HG02852 (cell line): Measurements from ENCODE around the gene ACTR3C.

Experiments used
- ATAC-seq: cut with Tn5 transposase; IDR thresholded peaks from one replicate; pipeline ENCODE4 v1.9.1; 2021; ENCODE audit warnings: mild to moderate bottlenecking, moderate library complexity; ENCODE audit not compliant: unreplicated experiment

Gene ACTR3C

GRCh38 chr7:150359622-150360362, 36.4 kb upstream of the ACTR3C start:
- no peak for ATAC-seq

- ATAC-seq: no peak
Observed at GRCh38 chr7:150358988-150359621, 35.8 kb upstream of the ACTR3C start.

GRCh38 chr7:150358433-150358832, 35.1 kb upstream of the ACTR3C start:
- ATAC-seq: no peak

GRCh38 chr7:150357771-150358427, 34.6 kb upstream of the ACTR3C start:
- ATAC-seq: no peak

GRCh38 chr7:150357270-150357669, 33.9 kb upstream of the ACTR3C start:
- peak; percentile 54 for ATAC-seq

GRCh38 chr7:150356265-150356897, 33.0 kb upstream of the ACTR3C start:
- ATAC-seq: no peak

- no peak for ATAC-seq
Observed at GRCh38 chr7:150355666-150356059, 32.3 kb upstream of the ACTR3C start.

GRCh38 chr7:150351587-150352194, 28.3 kb upstream of the ACTR3C start:
- no peak for ATAC-seq

GRCh38 chr7:150346922-150347321, 23.6 kb upstream of the ACTR3C start:
- no peak for ATAC-seq

GRCh38 chr7:150345012-150345411, 21.7 kb upstream of the ACTR3C start:
- no peak for ATAC-seq

- ATAC-seq: no peak
Observed at GRCh38 chr7:150344299-150344698, 21.0 kb upstream of the ACTR3C start.

- no peak for ATAC-seq
Observed at GRCh38 chr7:150343225-150343624, 19.9 kb upstream of the ACTR3C start.

- ATAC-seq: no peak
Observed at GRCh38 chr7:150342121-150342408, 18.7 kb upstream of the ACTR3C start.

- no peak for ATAC-seq
Observed at GRCh38 chr7:150341263-150342120, 18.1 kb upstream of the ACTR3C start, which contains the start of gene RARRES2. Gene RARRES2, minus strand, starts transcription at chr7:150341629. Its CDS starts 1,020 bp downstream, at chr7:150340609.

- no peak for ATAC-seq
Observed at GRCh38 chr7:150340875-150341262, 17.5 kb upstream of the ACTR3C start.

- ATAC-seq: no peak
Observed at GRCh38 chr7:150340024-150340749, 16.8 kb upstream of the ACTR3C start.

GRCh38 chr7:150339409-150339809, 16.1 kb upstream of the ACTR3C start:
- no peak for ATAC-seq

- ATAC-seq: no peak
Observed at GRCh38 chr7:150338166-150338829, 15.0 kb upstream of the ACTR3C start.

GRCh38 chr7:150337659-150338081, 14.3 kb upstream of the ACTR3C start:
- no peak for ATAC-seq
